OCI-LY3 (cell line): Measurements from ENCODE around the gene FAM78B.

ENCODE experiments used
- CTCF ChIP-seq: fragments of 200-600, 300-600 bp; sonication (generic); IDR thresholded peaks from 2 replicates; pipeline ENCODE4 v1.5.1; 2014; ENCODE audit warnings: antibody characterized with exemption, low read length, low read depth
- EZH2phosphoT487 ChIP-seq: fragments of 200-600 bp; shearing (Covaris generic); IDR thresholded peaks from 2 replicates; pipeline ENCODE4 v1.6.1; 2018; ENCODE audit warnings: antibody characterized with exemption, mixed run types, low read depth

GRCh38 chr1:166185526-166185925 is 18.7 kb upstream of the FAM78B start:
- TF ChIP-seq EZH2phosphoT487 (no peak), CTCF (no peak)
